RWPE2 (cell line): ENCODE measurements around the gene HECW1.
"Not testable (repeated sequence)": the region's sequence is repeated elsewhere in the genome, so short reads cannot be mapped to it uniquely, and the experiment has no call there.

Experiments used
- ATAC-seq: fragments of 200-7000 bp; cut with Tn5 transposase; 3 replicates; pipeline ENCODE4 v1.9.1; 2021; ENCODE audit warnings: low read depth
- DNase-seq: peaks from one replicate; pipeline ENCODE4 v3.0.0-alpha.2; 2020; ENCODE audit warnings: low spot score
- H3K27ac ChIP-seq: fragments of 450-650 bp; 2 replicates; pipeline ENCODE4 v1.5.1; 2017; ENCODE audit warnings: mild to moderate bottlenecking; ENCODE audit not compliant: poor library complexity, severe bottlenecking
- H3K27me3 ChIP-seq: fragments of 250-450 bp; sonication (Bioruptor Pico); 2 replicates; pipeline ENCODE4 v1.5.1; 2021; ENCODE audit warnings: mild to moderate bottlenecking, moderate library complexity; ENCODE audit not compliant: insufficient read depth, poor library complexity, severe bottlenecking
- H3K36me3 ChIP-seq: fragments of 250-450 bp; sonication (Bioruptor Pico); 2 replicates; pipeline ENCODE4 v1.5.1; 2020; ENCODE audit warnings: low read depth, mild to moderate bottlenecking, moderate library complexity
- H3K4me1 ChIP-seq: fragments of 250-450 bp; sonication (Bioruptor Pico); 2 replicates; pipeline ENCODE4 v1.5.1; 2021; ENCODE audit warnings: mild to moderate bottlenecking, moderate library complexity; ENCODE audit not compliant: insufficient read depth, poor library complexity, severe bottlenecking
- H3K4me3 ChIP-seq: fragments of 250-450 bp; sonication (Bioruptor Pico); 2 replicates; pipeline ENCODE4 v1.5.1; 2021; ENCODE audit warnings: mild to moderate bottlenecking, moderate library complexity; ENCODE audit not compliant: severe bottlenecking
- H3K9me3 ChIP-seq: fragments of 250-450 bp; sonication (Bioruptor Pico); 2 replicates; pipeline ENCODE4 v1.5.1; 2021; ENCODE audit warnings: mild to moderate bottlenecking, moderate library complexity; ENCODE audit not compliant: severe bottlenecking
- TF ChIP-seq, protein P1 (sequence below): fragments of 450-650 bp; IDR thresholded peaks from one replicate; pipeline ENCODE4 v1.5.1; 2017; ENCODE audit warnings: mild to moderate bottlenecking, moderate library complexity; ENCODE audit not compliant: poor library complexity, severe bottlenecking

Gene HECW1

GRCh38 chr7:43211286-43211685, 98.8 kb downstream of the HECW1 start:
- H3K4me1 ChIP-seq, result no peaks in the 10 kb centered on the region
- H3K36me3 ChIP-seq, result no peaks in the 10 kb centered on the region
- H3K27me3 ChIP-seq, result no peaks in the 10 kb centered on the region
- no peaks in the 10 kb centered on the region for H3K9me3 ChIP-seq
- no peak for ATAC-seq
- H3K4me3 ChIP-seq, result no peak overlapping the region
- TF ChIP-seq, protein P1, sequence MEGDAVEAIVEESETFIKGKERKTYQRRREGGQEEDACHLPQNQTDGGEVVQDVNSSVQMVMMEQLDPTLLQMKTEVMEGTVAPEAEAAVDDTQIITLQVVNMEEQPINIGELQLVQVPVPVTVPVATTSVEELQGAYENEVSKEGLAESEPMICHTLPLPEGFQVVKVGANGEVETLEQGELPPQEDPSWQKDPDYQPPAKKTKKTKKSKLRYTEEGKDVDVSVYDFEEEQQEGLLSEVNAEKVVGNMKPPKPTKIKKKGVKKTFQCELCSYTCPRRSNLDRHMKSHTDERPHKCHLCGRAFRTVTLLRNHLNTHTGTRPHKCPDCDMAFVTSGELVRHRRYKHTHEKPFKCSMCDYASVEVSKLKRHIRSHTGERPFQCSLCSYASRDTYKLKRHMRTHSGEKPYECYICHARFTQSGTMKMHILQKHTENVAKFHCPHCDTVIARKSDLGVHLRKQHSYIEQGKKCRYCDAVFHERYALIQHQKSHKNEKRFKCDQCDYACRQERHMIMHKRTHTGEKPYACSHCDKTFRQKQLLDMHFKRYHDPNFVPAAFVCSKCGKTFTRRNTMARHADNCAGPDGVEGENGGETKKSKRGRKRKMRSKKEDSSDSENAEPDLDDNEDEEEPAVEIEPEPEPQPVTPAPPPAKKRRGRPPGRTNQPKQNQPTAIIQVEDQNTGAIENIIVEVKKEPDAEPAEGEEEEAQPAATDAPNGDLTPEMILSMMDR, result no peak
- H3K27ac ChIP-seq, result no peak overlapping the region
- no peak for DNase-seq

- TF ChIP-seq, protein P1, result no peak
- ATAC-seq (no peak; the same call in 2 of the 3 replicates), DNase-seq (no peak)
- Histone ChIP-seq H3K27me3 (no peaks in the 10 kb centered on the region), H3K27ac (no peak overlapping the region), H3K4me3 (no peak overlapping the region), H3K9me3 (no peaks in the 10 kb centered on the region), H3K36me3 (no peaks in the 10 kb centered on the region), H3K4me1 (no peaks in the 10 kb centered on the region)
Measured at GRCh38 chr7:43211693-43212092, 99.2 kb downstream of the HECW1 start.

GRCh38 chr7:43212921-43213320, 100.5 kb downstream of the HECW1 start:
- Histone ChIP-seq H3K4me1 (no peaks in the 10 kb centered on the region), H3K27me3 (no peaks in the 10 kb centered on the region), H3K4me3 (no peak overlapping the region), H3K27ac (no peak overlapping the region), H3K36me3 (no peaks in the 10 kb centered on the region), H3K9me3 (no peaks in the 10 kb centered on the region)
- DNase-seq, result no peak
- TF ChIP-seq, protein P1, result no peak
- ATAC-seq, result no peak

DNA sequence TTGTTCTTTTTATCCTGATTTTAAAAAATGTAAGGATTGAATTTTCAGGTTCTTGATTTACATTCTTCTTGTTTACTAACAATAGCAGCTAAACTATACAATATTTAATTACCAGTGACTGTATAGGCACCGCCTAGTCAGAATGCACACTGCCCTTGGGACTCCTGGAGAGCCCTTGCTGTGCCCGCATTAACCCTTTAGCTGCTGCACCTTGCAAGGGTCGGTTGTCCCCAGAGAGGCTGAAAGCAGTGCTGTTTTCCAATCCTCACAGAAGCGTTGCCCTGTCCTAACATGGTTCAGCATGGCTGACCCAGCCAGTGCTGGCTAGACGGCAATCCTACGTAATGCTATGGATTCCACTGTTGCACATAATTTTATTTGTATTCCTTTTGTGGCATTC, 102.6 kb downstream of the HECW1 start:
- Histone ChIP-seq H3K27me3 (no peaks in the 10 kb centered on the region), H3K9me3 (no peaks in the 10 kb centered on the region), H3K4me3 (no peak overlapping the region), H3K36me3 (no peaks in the 10 kb centered on the region), H3K4me1 (no peaks in the 10 kb centered on the region), H3K27ac (no peak overlapping the region)
- ATAC-seq (no peak), DNase-seq (no peak)
- TF ChIP-seq, protein P1, result no peak

GRCh38 chr7:43217055-43217454, 104.6 kb downstream of the HECW1 start:
- H3K27me3 ChIP-seq, result no peaks in the 10 kb centered on the region
- no peak overlapping the region for H3K4me3 ChIP-seq
- ATAC-seq (no peak), DNase-seq (no peak)
- no peaks in the 10 kb centered on the region for H3K9me3 ChIP-seq
- TF ChIP-seq, protein P1, result no peak
- no peak overlapping the region for H3K27ac ChIP-seq
- H3K36me3 ChIP-seq, result no peaks in the 10 kb centered on the region
- no peaks in the 10 kb centered on the region for H3K4me1 ChIP-seq

DNA sequence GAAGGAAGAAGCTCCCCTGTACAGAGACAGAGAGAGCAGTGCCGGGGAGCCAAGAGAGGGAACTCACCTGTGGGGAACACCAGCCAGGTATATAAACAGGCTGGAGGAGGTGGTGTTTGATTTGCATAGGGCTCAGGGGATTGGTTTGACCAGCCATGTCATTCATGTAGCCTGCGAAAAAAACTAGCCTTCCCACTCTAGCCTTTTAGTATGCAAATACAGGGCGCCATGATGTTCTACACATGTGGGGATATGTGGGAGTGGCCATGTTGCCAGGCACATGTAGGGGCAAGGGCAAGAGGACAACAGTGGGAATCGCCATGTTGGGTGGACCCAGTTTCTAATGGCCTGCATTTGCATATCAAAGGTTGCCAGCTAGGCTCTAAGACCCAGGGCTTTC, 106.5 kb downstream of the HECW1 start:
- H3K9me3 ChIP-seq, H3K4me1 ChIP-seq, H3K27me3 ChIP-seq, H3K36me3 ChIP-seq, DNase-seq, H3K27ac ChIP-seq, H3K4me3 ChIP-seq, ATAC-seq: not testable (repeated sequence)
